GM12873 (cell line): ENCODE measurements around the gene EIF4B.

Experiments
- CTCF ChIP-seq: IDR thresholded peaks from 2 replicates; pipeline ENCODE4 v1.5.1; 2012; ENCODE audit warnings: low read depth, mild to moderate bottlenecking, moderate library complexity, low read length, control low read depth; ENCODE audit not compliant: insufficient read depth; ENCODE audit errors: missing control alignments

The EIF4B gene, protein sequence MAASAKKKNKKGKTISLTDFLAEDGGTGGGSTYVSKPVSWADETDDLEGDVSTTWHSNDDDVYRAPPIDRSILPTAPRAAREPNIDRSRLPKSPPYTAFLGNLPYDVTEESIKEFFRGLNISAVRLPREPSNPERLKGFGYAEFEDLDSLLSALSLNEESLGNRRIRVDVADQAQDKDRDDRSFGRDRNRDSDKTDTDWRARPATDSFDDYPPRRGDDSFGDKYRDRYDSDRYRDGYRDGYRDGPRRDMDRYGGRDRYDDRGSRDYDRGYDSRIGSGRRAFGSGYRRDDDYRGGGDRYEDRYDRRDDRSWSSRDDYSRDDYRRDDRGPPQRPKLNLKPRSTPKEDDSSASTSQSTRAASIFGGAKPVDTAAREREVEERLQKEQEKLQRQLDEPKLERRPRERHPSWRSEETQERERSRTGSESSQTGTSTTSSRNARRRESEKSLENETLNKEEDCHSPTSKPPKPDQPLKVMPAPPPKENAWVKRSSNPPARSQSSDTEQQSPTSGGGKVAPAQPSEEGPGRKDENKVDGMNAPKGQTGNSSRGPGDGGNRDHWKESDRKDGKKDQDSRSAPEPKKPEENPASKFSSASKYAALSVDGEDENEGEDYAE

DNA sequence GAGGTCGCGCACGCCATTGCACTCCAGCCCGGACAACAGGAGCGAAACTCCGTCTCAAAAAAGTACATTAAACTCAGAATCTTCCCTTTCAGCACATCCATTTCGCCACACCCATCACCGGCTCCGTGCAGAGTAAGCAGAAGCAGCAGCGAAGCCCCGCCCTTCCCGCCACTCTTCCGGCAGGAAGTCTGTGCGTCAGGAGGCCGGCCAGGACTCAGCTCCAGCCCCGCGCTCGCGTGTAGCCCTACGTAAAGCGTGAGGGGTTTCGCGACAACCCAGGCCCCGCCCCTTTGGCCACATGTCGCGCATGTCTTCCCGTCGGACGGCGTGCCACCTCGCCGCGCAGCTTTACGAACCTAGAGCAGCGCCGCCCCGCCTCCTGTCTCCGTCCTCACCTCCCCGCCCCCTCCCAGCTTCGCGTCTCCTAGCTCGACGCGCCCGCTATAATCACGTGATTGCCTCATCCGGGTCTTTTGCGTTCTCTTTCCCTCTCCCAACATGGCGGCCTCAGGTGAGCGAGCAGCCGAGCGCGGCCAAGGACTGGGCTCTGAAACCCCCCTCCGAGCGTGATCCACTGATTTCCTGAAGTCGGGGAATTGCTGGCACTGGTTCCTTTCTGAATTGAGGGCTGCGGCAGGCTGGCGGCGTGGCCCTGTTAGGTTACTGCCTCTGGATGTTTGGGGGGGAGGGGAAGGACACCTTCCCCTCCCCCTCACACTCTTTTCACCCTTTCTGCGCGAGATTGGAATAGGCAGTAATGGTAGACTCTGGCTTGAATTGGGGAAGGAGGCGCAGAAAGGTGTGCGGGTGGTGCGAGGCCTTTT lies at the start of gene EIF4B:
Gene EIF4B (plus strand): TSS at position 471 of the 824 bp plus-strand sequence. CDS start 28 bp downstream, at position 499.
- no peak for TF ChIP-seq CTCF

GRCh38 chr12:52956987-52957386 lies 49.3 kb upstream of the EIF4B start:
- no peak for TF ChIP-seq CTCF

- TF ChIP-seq CTCF = no peak
Measured at GRCh38 chr12:52964556-52965336, 41.5 kb upstream of the EIF4B start.

DNA sequence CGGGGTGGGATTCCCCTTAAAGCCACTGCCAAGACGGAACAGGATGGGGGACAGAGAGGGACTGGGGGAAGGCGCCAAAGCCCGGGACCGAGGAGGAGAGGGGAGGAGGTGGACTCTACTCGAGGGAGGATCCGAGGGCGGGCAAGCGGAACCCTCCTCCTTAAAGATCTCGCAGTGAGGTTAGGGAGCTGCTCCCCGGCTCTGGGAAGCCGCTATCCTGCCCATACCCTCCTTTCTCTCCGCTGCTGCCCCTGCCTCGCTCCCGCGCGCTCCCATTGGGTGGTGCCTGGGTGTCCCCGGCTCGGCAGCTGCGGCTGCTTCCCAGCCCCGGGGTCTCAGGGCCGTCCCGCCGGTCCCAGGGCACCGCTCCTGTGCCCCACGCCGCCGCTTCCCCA lies 40.9 kb upstream of the EIF4B start:
- TF ChIP-seq CTCF = no peak

GRCh38 chr12:52969166-52969795 lies 37.0 kb upstream of the EIF4B start:
- TF ChIP-seq CTCF = no peak

DNA sequence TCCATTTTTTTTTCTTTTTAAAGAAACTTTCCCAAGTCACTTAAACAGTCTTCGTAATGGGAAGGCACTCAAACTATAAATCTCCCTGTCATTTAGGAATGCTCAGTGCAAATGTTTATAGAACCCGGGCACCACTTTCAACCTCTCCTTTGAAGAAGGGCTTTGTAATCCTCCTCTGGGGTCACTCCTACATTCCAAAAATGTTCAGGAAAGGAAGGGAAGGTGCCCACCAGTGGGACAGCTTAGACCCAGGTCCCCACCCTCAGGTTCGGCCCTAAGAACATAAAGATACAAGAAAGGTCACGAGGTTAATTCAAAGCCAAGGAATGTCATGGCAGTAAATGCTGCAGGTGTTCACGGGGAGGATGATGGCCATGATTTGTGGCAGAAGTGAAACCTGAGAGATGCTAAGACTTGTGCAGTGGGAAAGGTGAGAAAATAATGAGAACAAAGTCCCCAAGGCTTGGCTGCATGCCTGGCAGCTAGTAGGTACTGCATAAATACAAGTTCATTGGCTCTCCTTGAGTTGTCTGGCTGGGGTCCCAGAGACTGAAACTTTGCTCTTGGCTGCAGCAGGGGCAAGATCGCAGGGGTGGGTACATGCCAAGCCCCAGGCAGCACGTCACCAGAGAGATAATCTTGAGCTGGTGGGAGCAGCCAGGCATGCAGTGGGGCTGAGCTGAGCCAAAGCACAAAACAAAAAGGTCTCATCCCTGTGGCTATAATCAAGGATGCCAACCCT lies 36.3 kb upstream of the EIF4B start:
- no peak for TF ChIP-seq CTCF
